KBM-7 (cell line): Measurements from ENCODE around the gene PIP4K2A.
"Not testable (repeated sequence)": the region's sequence is repeated elsewhere in the genome, so short reads cannot be mapped to it uniquely, and the experiment has no call there.

Source experiments
- DNase-seq: peaks from one replicate; pipeline ENCODE4 v3.0.0-alpha.2; 2015
- in situ Hi-C: fragments of 300-500 bp; cut with MboI; formaldehyde crosslinking; loops from 2 replicates; pipeline ENCODE4 v1.14.3; 2020; ENCODE audit warnings: low sequenced_read_pairs, low pct_unique_long_range_greater_than_20kb, mixed read lengths

PIP4K2A gene

DNA sequence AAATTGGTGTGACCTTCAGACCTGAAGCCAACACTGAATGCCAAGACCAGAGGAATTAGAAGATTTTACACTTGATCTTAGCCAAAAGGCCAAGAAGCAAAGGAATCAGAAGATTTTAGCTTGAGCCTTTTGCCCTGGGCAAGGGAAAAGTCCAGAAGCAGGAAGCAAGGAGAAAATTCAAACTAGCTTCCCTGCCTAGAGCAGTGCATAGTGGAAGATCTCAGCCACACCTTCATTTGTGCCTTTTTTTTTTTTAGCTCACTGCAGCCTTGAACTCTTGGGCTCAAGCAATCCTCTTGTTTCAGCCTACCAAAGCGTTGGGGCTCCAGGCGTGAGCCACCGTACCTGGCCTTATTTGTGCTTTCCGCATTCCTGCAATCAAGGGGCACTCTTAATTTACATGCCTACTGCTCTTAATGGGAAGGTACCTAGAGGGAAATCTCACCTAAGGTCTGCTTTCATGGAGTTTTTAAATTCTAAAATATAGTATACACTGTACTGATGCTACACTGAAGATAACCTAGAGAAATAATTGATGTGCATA lies 8.3 kb upstream of the PIP4K2A start:
- no peak for DNase-seq
- in situ Hi-C loops, result no loop called here

DNA sequence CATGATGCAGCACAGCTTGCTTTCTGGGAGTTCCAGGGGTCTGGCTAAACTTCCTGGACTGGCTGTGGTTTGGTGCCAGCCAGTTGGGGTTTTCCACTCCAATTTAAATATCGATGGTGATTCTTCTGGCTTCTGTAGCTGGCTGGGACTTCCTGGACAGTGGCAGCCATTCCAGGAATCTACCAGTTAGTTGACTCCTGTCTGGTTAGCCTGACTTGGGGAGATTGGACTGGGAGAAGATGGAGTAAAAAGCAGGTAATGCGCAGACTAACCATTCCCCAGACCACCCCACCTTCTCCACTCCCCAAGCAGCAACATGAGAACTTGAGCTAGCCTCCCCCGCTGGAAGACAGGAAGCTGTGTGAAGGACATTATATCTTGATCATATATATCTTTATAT lies 6.3 kb upstream of the PIP4K2A start:
- DNase-seq, result no peak
- in situ Hi-C loops, result no loop called here

DNA sequence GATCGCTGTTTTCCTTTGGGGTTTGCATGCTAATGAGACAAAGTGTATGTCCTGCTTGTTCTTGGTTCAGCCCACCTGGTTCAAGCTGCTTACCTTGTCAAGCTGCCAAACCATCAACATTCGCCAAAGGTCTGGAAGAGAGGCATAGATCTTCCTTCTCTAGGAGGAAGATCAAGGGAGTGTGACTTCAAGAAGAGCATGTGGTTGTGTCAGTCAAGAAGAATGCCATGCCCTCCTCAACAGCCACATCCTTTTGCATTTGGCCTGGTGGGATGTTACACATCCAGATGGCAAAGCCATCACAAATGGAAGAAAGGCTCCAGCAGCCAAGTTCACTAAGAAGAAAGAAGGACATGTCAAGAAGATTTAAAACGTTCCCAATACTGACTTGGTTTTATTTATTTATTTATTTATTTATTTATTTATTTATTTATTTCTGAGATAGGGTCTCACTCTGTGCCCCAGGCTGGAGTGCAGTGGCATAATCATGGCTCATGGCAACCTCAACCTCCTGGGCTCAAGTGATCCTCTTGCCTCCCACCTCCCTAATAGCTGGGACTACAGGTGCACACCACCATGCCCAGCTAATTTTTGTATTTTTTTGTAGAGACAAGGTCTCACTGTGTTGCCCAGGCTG lies 5.1 kb upstream of the PIP4K2A start:
- in situ Hi-C loops, result no loop called here
- DNase-seq, result no peak

DNA sequence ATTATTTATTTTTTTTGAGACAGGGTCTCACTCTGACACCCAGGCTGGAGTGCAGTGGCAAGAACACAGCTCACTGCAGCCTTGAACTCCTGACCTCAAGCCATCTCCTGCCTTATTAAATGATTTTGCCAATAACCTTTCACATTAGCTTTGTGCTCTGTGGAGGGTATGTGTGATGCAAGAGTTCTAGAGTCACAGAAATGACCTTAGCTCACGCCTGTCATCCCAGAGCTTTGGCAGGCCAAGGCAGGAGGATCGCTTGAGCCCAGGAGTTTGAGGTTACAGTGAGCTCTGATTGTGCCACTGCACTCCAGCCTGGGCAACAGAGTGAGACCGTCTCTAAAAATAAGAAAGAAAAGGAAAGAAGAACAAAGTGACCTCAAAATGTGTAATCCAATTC lies 4.3 kb upstream of the PIP4K2A start:
- not testable (repeated sequence) for DNase-seq

DNA sequence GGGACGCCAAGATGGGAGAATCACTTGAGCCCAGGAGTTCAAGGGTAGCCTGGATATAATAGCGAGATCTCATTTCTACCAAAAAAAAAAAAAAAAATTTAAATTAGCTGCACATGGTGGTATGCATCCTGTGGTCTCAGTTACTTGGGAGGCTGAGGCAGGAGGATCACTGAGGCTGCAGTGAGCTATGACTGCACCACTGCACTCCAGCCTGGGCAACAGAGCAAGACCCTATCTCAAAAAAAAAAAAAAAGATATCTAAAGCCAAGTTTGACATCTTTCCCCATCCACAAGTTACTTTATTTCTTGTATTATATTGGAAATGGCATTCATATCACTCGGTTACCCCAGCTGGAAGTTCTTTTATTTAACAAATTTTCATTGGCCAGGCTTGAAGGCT lies 3.4 kb upstream of the PIP4K2A start:
- DNase-seq, result no peak
- in situ Hi-C loops, result no loop called here

More for the DNA sequence above, 4.3 kb upstream of the PIP4K2A start:
- in situ Hi-C loops, result not testable (repeated sequence)

DNA sequence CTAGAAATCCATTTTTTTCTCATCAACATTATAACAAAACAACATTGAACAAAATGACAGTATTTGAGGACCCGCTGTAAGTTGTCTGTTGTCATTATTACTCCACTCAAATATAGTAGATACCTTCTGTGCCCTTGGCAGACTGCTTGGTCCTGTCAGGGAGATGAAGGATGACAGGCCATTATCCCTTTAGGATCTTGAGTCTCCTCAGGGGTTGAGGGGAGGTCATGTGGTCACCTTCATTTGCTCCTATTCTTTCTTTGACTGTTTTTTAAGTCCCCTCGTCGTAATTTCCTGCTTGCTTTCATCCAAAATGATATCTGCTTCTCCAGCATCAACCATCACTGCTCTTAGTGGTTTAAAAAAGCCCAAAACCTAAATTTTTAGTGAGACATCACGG lies 2.6 kb upstream of the PIP4K2A start:
- in situ Hi-C loops, result no loop called here

DNA sequence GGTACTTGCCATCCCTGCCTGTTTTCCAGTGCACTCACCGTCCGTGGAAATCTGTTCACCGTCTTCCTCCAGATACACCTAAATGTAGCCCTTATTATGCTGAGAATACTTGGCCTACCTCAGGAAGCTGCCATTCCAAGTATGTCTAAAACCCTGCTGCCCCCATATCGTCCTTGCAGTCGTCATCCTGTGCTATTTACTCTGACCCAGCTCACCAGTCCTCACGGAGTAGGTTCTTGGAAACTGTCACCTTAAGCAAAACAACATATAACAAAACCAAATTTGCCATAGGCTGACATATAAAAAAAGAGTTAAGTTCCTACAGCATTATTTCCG lies 880 bp upstream of the PIP4K2A start:
- no peak for DNase-seq
- in situ Hi-C loops, result no loop called here

More for the DNA sequence above, 2.6 kb upstream of the PIP4K2A start:
- DNase-seq, result no peak

DNA sequence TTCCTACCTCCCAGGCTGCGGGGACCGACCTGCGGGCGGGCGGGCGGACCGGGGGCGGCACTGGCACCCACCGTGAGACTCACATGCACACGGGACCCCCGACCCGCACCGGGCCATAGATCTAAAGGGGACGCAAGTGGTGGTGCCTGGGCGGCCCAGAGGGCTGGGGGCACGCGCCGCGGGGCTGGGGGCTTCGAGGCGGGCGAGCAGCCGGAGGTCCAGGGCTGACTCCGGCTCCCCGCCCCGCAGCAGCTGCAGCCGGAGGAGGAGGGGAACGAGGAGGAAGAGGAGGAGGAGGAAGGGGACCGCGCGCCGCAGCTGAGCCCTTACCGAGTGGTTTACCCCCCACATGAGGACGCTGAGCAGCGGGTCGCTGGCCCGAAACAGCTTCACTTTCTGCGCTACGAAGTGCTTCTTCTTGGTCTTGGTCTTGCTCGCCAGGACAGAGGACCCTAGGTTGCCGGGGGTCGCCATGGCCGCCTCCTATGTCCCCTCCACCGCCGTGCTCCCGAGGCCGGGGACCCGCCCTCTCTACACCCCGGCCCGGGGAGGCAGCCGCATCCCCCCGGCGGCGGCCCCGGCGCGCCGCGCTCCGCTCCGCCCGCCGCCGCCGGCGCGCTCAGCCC lies 412 bp downstream of the PIP4K2A start:
- peak; percentile 47 for DNase-seq
- in situ Hi-C loops, result no loop called here

DNA sequence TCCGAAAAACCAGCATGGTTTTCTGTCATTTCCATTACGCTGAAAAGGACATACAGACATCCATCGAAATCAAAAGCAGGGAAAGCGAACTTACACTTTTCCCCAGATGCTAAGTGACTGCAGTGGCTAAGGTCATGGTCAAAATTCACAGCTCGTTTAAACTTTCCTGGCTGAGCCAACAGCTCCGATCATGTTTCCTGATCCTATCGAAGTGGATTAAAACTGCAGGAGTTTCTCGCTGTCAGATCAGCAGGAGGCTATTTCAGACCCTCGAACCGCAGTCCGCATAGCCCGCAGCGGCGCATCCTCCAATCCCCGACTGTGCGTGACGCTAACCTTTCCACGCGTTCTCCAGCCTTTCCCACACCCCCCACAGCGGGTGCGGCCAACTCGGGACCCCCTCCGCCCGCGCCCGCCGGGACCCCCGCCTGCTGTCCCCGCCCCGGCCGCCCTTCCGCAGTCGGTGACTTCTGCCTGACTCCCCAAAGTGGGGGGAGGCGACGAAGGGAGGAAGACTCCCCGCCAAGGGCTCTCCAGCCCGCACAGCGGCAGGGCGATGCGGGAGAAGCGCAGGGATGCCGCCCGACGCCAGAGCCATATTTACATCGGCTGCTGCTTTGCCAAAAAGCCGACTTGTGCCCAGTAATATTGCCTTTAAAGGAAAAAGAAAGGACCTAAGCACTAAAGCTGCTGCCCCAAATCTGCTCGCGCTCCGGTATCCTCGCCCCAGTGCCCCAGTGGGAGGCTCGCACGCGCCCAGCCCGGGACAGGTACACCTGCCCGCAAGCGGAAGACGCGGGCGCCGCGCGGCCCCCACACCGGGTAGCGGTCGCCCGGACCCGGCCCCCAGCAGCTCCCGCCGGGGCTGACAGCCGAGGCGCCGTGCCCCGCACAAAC lies 1.2 kb downstream of the PIP4K2A start:
- in situ Hi-C loops, result no loop called here
- DNase-seq, result peak; percentile 40

DNA sequence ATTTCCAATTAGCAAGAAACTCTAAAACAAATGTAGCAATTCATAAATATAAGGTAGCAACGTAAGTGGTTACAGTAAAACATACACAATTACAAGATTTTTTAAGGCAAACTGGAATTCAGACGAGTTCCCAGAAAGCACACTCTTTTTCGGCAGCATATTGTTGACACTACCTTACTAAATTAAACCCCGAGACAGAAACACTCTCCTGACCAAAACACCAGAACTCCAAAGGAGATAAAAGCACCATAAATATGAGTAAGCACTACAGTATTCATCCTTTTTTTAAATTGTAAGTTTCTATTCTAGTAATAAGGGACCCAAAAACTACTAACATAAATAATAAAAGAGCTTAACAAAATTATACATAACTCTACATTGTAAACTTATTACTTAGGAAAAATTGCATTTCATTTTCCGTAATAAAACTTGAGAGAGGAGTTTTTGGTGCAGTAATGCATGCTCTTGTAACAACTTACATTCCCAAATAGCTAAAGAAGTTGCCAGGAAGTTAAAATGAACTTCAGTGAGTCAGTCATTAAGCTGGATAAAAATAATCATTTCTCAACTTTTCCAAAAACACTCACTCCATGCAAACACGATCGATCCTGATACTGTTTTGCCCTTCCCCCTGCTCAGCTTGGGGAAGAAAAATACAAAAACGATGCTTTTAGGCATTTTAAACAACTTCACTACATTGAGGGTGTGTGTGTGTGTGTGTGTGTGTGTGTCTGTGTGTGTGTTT lies 2.0 kb downstream of the PIP4K2A start:
- in situ Hi-C loops, result no loop called here
- DNase-seq, result no peak

DNA sequence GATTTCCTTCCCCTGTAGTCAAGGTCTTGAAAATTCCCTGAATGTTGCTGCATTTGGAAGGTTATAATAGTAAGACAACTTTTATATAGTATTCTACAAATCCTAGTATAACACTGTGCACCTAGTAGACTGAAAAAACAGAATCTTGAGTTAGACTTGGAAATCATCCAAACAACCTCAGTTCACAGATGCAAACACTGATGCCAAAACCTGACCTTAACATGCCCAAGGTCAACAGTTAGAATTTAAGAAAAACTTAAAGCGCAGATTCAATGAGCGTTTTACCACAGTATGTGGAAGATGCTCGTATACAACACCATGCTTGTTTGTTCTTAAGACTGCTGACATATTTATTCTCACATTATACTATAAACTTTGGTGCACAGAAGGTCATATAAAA lies 3.0 kb downstream of the PIP4K2A start:
- in situ Hi-C loops, result no loop called here
- no peak for DNase-seq

DNA sequence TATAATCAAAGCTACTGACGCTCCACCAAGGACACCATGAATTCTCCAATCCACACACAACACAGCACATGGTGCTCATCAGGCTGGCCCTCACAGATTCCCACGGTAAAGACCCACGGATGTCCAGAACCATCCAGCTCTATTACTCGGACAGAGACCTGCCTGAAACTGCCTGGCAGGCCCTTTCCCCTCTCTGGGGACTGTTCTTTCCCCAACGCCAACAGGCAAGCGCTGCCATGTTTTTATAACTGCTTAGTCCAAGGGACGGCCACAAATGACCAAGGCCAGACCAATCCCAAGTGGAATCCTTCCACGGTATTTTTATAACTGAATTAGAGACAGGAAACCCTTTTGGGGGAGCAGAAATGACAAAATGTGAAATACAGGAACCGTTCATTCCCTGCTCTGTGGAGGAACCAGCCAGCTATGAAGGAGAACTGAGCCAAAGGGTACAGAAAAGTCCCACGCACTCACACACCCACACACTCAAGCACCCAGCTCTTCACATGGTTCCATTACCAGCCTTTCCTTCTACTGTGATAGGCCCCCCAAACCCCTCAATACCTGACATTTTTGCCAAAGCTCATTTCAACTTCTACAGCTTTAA lies 4.1 kb downstream of the PIP4K2A start:
- DNase-seq, result peak; percentile 54
- in situ Hi-C loops, result no loop called here

DNA sequence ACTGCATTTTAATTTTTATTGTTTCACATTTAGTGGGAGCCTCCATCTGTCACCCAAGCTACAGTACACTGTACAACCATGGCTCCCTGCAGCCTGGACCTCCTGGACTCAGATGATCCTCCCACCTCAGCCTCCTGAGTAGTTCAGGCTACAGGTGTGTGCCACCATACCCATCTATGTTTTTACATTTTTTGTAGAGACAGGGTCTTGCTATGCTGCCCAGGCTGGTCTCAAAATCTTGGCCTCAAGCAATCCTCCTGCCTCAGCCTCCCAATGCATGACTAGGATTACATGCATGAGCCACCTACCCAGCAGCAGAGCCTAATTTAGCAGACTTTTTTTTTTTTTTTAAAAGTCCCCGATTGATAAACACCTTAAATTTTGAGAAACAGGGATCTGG lies 5.6 kb downstream of the PIP4K2A start:
- in situ Hi-C loops, result no loop called here
- DNase-seq, result no peak

DNA sequence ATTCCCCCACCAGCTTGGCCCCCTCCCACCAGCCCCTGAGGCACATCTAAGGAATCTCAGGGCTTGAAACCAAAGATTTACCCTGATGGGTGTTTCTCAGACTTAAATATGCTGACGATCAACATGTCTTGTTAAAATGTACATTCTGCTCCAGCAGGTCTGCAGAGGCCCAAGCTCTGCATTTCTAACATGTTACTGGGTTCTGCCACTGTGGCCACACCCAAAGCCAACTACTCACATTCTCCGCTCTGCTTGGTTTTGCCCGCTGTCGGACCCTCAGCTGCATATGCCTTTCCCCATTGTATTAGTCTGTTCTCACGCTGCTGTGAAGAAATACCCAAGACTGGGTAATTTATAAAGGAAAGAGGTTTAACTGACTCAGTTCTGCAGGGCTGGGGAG lies 8.9 kb downstream of the PIP4K2A start:
- DNase-seq, result no peak
- in situ Hi-C loops, result no loop called here

DNA sequence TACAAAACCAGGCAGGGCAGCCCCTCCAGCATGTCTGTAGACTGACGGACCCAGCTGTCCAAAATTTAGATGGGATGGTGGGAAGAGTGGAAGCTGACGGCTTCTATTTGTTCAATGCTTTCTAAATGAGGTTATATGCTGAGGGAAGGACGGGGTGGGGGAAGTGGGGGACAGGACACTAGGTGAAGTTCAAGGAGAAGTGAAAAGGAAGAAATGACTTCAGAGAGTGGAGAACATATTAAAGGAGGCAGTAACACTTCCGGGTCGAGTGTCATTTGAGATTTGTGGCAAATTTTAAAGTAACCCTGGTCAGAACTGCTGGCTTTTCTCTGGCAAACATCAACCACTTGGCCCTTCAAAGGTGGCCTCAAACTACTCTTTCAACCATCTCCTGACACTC lies 9.4 kb downstream of the PIP4K2A start:
- in situ Hi-C loops, result no loop called here
- no peak for DNase-seq

DNA sequence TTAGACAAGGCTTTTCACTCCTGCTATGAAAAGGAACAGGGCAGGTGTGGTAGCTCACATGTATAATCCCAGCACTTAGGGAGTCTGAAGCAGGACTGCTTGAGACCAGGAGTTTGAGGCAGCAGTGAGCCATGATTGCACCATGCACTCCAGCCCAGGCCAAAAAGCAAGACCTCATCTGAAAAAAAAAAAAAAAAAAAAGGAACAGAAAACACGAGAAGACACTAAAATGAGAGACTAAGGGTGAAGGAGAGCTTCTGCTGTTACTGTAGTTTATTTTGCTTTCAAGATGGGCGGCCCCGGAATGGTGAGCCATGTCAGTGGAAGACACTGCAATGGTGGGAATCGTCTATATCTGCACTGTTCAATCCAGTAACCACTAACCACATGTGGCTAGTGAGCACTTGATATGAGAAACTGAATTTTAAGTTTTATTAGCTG lies 9.9 kb downstream of the PIP4K2A start:
- in situ Hi-C loops, result no loop called here
- DNase-seq, result no peak

DNA sequence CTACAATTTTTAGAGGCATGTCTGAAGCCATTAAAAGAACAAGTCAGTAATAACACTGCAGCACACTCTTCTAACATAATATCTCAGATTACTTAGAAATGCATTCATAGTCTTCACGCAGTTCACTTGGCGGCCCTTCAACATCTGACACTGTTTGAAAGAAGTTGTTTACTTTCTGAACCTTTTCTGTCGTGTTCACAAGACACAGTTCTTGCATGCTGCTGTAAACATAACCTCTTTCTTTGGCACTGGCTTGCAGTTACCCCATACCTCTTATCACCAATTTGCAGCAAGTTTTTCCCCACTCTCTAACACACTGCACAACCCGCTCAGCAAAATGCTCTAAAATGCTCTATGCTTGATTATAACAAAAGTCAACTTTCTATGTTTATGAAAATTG lies 12.0 kb downstream of the PIP4K2A start:
- no peak for DNase-seq
- in situ Hi-C loops, result no loop called here

DNA sequence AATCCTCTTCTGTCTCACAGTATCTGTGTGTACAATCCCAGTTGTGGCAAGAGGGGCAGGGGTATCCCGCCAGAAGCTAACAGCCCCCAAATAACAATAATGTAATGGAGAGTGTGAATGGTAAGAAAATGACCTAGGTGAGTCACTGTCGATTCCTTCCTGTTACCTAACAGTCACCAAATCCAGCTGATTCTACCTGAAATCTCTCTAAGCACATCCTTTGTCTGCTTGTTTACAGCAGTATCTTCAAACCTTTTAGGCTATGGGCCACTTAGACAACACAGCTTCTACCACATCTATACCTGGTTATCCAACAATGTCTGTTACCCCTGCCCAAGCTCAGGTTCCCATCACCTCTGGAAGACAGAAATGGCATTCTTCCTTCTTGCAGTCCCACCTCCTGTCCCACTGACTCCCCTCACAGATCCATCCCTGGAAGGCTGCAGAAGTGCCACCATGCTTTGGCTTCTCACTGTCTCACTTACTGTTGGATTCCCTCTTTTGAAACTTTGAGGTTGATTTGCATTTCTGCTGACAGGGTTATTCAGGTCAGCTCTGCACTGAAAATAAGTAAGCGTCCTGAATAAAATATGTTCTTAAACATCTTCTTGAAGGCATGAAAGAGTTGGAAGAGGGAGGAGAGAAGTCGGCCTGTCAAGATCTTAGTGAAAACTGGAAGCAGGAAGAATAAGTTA lies 13.1 kb downstream of the PIP4K2A start:
- in situ Hi-C loops, result no loop called here
- DNase-seq, result no peak
